Ectodermal cell (in vitro differentiated cells): ENCODE measurements around the gene SH3GLB2.

Experiments used
- H3K27ac ChIP-seq: 2 replicates; pipeline ENCODE4 v1.7.0; 2013; ENCODE audit warnings: mild to moderate bottlenecking, low read depth, low read length; ENCODE audit not compliant: insufficient read depth, poor library complexity, severe bottlenecking
- H3K27me3 ChIP-seq: 2 replicates; pipeline ENCODE4 v1.7.0; 2013; ENCODE audit warnings: mild to moderate bottlenecking, low read length; ENCODE audit not compliant: insufficient read depth, control insufficient read depth, poor library complexity, severe bottlenecking
- H3K36me3 ChIP-seq: one replicate; pipeline ENCODE4 v1.7.0; 2013; ENCODE audit warnings: low read length; ENCODE audit not compliant: control insufficient read depth, insufficient read depth
- H3K4me1 ChIP-seq: one replicate; pipeline ENCODE4 v1.7.0; 2013; ENCODE audit warnings: low read length; ENCODE audit not compliant: control insufficient read depth, insufficient read depth
- H3K4me3 ChIP-seq: 2 replicates; pipeline ENCODE4 v1.7.0; 2013; ENCODE audit warnings: low read depth, low read length, control low read depth; ENCODE audit not compliant: insufficient read depth
- H3K9me3 ChIP-seq: 2 replicates; pipeline ENCODE4 v1.7.0; 2013; ENCODE audit warnings: mild to moderate bottlenecking, low read length, moderate library complexity; ENCODE audit not compliant: control insufficient read depth
- WGBS, 2 experiments: methylation state at CpG; one replicate each; pipeline ENCODE4 v1.1.7; 2013; ENCODE audit warnings: missing lambda C conversion rate in 2 of 2; 5-methylcytosine and 5-hydroxymethylcytosine counted together

SH3GLB2 gene

GRCh38 chr9:129069862-129070641 lies 41.9 kb upstream of the SH3GLB2 start:
- no peaks in the 10 kb centered on the region for H3K9me3 ChIP-seq
- no peak overlapping the region for H3K27ac ChIP-seq
- H3K36me3 ChIP-seq, result peaks cover 4% of the 10 kb centered on the region
- WGBS, 2 experiments, result 95% methylated on average over 26 of the region's 26 CpGs
- peaks cover 17% of the 10 kb centered on the region for H3K4me1 ChIP-seq
- no peaks in the 10 kb centered on the region for H3K27me3 ChIP-seq
- H3K4me3 ChIP-seq, result no peak overlapping the region

GRCh38 chr9:129068990-129069861 lies 41.1 kb upstream of the SH3GLB2 start:
- Histone ChIP-seq H3K27me3 (no peaks in the 10 kb centered on the region), H3K36me3 (peaks cover 4% of the 10 kb centered on the region), H3K9me3 (no peaks in the 10 kb centered on the region), H3K27ac (no peak overlapping the region), H3K4me3 (no peak overlapping the region), H3K4me1 (peaks cover 17% of the 10 kb centered on the region)
- WGBS, 2 experiments, result 92% methylated on average over 31 of the region's 31 CpGs

GRCh38 chr9:129068110-129068509 lies 40.0 kb upstream of the SH3GLB2 start:
- Histone ChIP-seq H3K4me1 (peaks cover 17% of the 10 kb centered on the region), H3K36me3 (peaks cover 4% of the 10 kb centered on the region), H3K27ac (no peak overlapping the region), H3K9me3 (no peaks in the 10 kb centered on the region), H3K4me3 (no peak overlapping the region), H3K27me3 (no peaks in the 10 kb centered on the region)
- WGBS, 2 experiments, result 95% methylated on average over 19 of the region's 19 CpGs

GRCh38 chr9:129064499-129064908 lies 36.4 kb upstream of the SH3GLB2 start:
- Histone ChIP-seq H3K36me3 (peaks cover 4% of the 10 kb centered on the region), H3K4me3 (no peak overlapping the region), H3K27me3 (no peaks in the 10 kb centered on the region), H3K9me3 (no peaks in the 10 kb centered on the region), H3K27ac (no peak overlapping the region), H3K4me1 (no peaks in the 10 kb centered on the region)
- 93 to 97% methylated on average over 8 of the region's 8 CpGs for WGBS, 2 experiments

- Histone ChIP-seq H3K27me3 (no peaks in the 10 kb centered on the region), H3K4me1 (no peaks in the 10 kb centered on the region), H3K4me3 (no peak overlapping the region), H3K27ac (no peak overlapping the region), H3K9me3 (no peaks in the 10 kb centered on the region), H3K36me3 (peaks cover 4% of the 10 kb centered on the region)
- 93 to 94% methylated on average over 9 of the region's 9 CpGs for WGBS, 2 experiments
These were observed 34.9 kb upstream of the SH3GLB2 start for GRCh38 chr9:129063061-129063460.

- H3K4me3 ChIP-seq, result no peak overlapping the region
- H3K27ac ChIP-seq, result no peak overlapping the region
- no peaks in the 10 kb centered on the region for H3K27me3 ChIP-seq
- no peaks in the 10 kb centered on the region for H3K9me3 ChIP-seq
- 93 to 95% methylated on average over 12 of the region's 12 CpGs for WGBS, 2 experiments
- H3K36me3 ChIP-seq, result no peaks in the 10 kb centered on the region
- H3K4me1 ChIP-seq, result no peaks in the 10 kb centered on the region
These were observed 32.9 kb upstream of the SH3GLB2 start for GRCh38 chr9:129060991-129061390.

GRCh38 chr9:129059796-129060785 lies 32.0 kb upstream of the SH3GLB2 start:
- no peak overlapping the region for H3K27ac ChIP-seq
- 95 to 96% methylated on average over 37 of the region's 37 CpGs for WGBS, 2 experiments
- no peaks in the 10 kb centered on the region for H3K9me3 ChIP-seq
- H3K27me3 ChIP-seq, result no peaks in the 10 kb centered on the region
- no peaks in the 10 kb centered on the region for H3K4me1 ChIP-seq
- H3K4me3 ChIP-seq, result no peak overlapping the region
- no peaks in the 10 kb centered on the region for H3K36me3 ChIP-seq

- Histone ChIP-seq H3K27ac (no peak overlapping the region), H3K36me3 (no peaks in the 10 kb centered on the region), H3K9me3 (no peaks in the 10 kb centered on the region), H3K27me3 (no peaks in the 10 kb centered on the region), H3K4me1 (no peaks in the 10 kb centered on the region), H3K4me3 (no peak overlapping the region)
- WGBS, 2 experiments, result 92 to 93% methylated on average over 21 of the region's 21 CpGs
These were observed 31.0 kb upstream of the SH3GLB2 start for GRCh38 chr9:129058965-129059795.

GRCh38 chr9:129054163-129054851 lies 26.2 kb upstream of the SH3GLB2 start:
- Histone ChIP-seq H3K27ac (no peak overlapping the region), H3K4me1 (no peaks in the 10 kb centered on the region), H3K9me3 (no peaks in the 10 kb centered on the region), H3K4me3 (no peak overlapping the region), H3K36me3 (no peaks in the 10 kb centered on the region), H3K27me3 (no peaks in the 10 kb centered on the region)
- 94 to 97% methylated on average over 5 of the region's 5 CpGs for WGBS, 2 experiments
